ENCODE results near the gene ALOX15B.

DNA sequence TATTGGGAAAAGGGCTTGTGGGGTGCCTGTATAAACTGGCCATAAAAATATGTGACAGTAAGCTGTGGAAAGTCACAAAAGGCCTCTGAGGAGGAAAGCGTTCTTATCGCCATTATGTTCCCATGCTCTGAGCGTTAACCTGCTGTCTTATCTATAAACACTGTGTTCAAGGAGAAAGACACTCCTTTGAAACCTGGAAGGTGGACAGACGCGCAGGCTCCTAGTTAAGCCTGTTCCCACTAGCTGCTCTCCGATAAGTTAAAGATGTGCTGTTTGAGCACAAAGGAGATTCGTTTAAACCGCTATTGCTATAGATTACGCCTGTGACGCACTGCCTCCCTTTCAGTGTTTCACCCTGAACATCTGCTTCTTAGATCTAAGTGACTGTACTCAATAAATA, 43.4 kb downstream of the ALOX15B start:
- TF ChIP-seq EZH2 (IDR thresholded peaks at IDR 0.05; ENCODE audit: borderline replicate concordance, insufficient read depth, low read length, poor library complexity, severe bottlenecking) (no peak), CTCF (IDR thresholded peaks at IDR 0.05; ENCODE audit: poor library complexity, severe bottlenecking) (no peak)

All from neural cell (in vitro differentiated cells).